C4-2B (cell line): ENCODE measurements around the gene TRAK1.

Source experiments
- CTCF ChIP-seq: fragments of 450-650 bp; conservative IDR thresholded peaks from 2 replicates; pipeline ENCODE4 v1.5.1; 2017; ENCODE audit warnings: mild to moderate bottlenecking
- ZFX ChIP-seq: fragments of 450-650 bp; IDR thresholded peaks from 2 replicates; pipeline ENCODE4 v1.6.1; 2017

- TF ChIP-seq CTCF: no peak
- no peak for TF ChIP-seq ZFX
Observed at GRCh38 chr3:42188376-42188775, 97.2 kb downstream of the TRAK1 start.
